ENCODE measurements around the gene KCNK6.

KCNK6 gene

GRCh38 chr19:38280030-38280921 lies 39.4 kb upstream of the KCNK6 start:
- TF ChIP-seq SPI1 (IDR thresholded peaks at IDR 0.05; ENCODE audit: low read depth, low read length) (no peak), POU2F2 (IDR thresholded peaks at IDR 0.05; ENCODE audit: low read depth, low read length) (no peak), POLR2AphosphoS5 (IDR thresholded peaks at IDR 0.05; ENCODE audit: low read depth, low read length) (no peak), PAX5 (IDR thresholded peaks at IDR 0.05; ENCODE audit: insufficient read depth, low read length, severe bottlenecking) (no peak), POLR2A (IDR thresholded peaks at IDR 0.05; ENCODE audit: low read depth, low read length) (no peak), TAF1 (IDR thresholded peaks at IDR 0.05; ENCODE audit: low read depth, low read length) (no peak)
- DNase-seq (ENCODE audit: insufficient read length, low spot score) = no peak
- FAIRE-seq = no peak

- TF ChIP-seq POU2F2 (IDR thresholded peaks at IDR 0.05; ENCODE audit: low read depth, low read length) = no peak
- no peak for TF ChIP-seq POLR2AphosphoS5 (IDR thresholded peaks at IDR 0.05; ENCODE audit: low read depth, low read length)
- TF ChIP-seq POLR2A (IDR thresholded peaks at IDR 0.05; ENCODE audit: low read depth, low read length) = no peak
- no peak for TF ChIP-seq TAF1 (IDR thresholded peaks at IDR 0.05; ENCODE audit: low read depth, low read length)
- no peak for TF ChIP-seq PAX5 (IDR thresholded peaks at IDR 0.05; ENCODE audit: insufficient read depth, low read length, severe bottlenecking)
- no peak for TF ChIP-seq SPI1 (IDR thresholded peaks at IDR 0.05; ENCODE audit: low read depth, low read length)
- DNase-seq (ENCODE audit: insufficient read length, low spot score) (no peak), FAIRE-seq (no peak)
Measured at GRCh38 chr19:38281811-38282566, 37.7 kb upstream of the KCNK6 start.

- FAIRE-seq (no peak), DNase-seq (ENCODE audit: insufficient read length, low spot score) (no peak)
- TF ChIP-seq SPI1 (IDR thresholded peaks at IDR 0.05; ENCODE audit: low read depth, low read length) (no peak), PAX5 (IDR thresholded peaks at IDR 0.05; ENCODE audit: insufficient read depth, low read length, severe bottlenecking) (no peak), POLR2AphosphoS5 (IDR thresholded peaks at IDR 0.05; ENCODE audit: low read depth, low read length) (no peak), POLR2A (IDR thresholded peaks at IDR 0.05; ENCODE audit: low read depth, low read length) (no peak), POU2F2 (IDR thresholded peaks at IDR 0.05; ENCODE audit: low read depth, low read length) (no peak), TAF1 (IDR thresholded peaks at IDR 0.05; ENCODE audit: low read depth, low read length) (no peak)
Measured at GRCh38 chr19:38283271-38283670, 36.4 kb upstream of the KCNK6 start.

DNA sequence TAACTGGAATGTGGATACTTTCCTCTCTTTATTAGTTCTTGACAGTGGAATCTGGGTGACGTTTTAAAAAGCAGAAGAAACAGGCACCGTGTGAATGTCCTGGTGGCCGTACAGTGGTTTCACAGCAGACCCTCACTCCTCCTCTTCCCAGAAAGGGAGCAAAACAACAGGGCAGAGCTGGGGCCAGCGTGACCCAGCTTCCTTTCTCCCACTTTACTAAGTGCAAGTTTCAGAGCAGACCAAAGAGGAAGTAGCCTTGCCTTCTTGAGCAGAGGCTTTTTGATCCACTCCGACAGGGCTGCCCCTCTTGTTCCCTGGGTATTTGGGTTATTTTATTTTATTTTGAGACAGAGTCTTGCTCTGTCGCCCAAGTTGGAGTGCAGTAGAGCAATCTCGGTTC lies 35.2 kb upstream of the KCNK6 start:
- DNase-seq (ENCODE audit: insufficient read length, low spot score) (no peak), FAIRE-seq (peak; percentile 84)
- peak; percentile 65 for TF ChIP-seq SPI1 (IDR thresholded peaks at IDR 0.05; ENCODE audit: low read depth, low read length)
- TF ChIP-seq TAF1 (IDR thresholded peaks at IDR 0.05; ENCODE audit: low read depth, low read length) = no peak
- no peak for TF ChIP-seq PAX5 (IDR thresholded peaks at IDR 0.05; ENCODE audit: insufficient read depth, low read length, severe bottlenecking)

GRCh38 chr19:38285567-38285966 lies 34.1 kb upstream of the KCNK6 start:
- TF ChIP-seq SPI1 (IDR thresholded peaks at IDR 0.05; ENCODE audit: low read depth, low read length) = no peak
- no peak for TF ChIP-seq POU2F2 (IDR thresholded peaks at IDR 0.05; ENCODE audit: low read depth, low read length)
- no peak for TF ChIP-seq POLR2AphosphoS5 (IDR thresholded peaks at IDR 0.05; ENCODE audit: low read depth, low read length)
- TF ChIP-seq POLR2A (IDR thresholded peaks at IDR 0.05; ENCODE audit: low read depth, low read length) = no peak
- no peak for TF ChIP-seq TAF1 (IDR thresholded peaks at IDR 0.05; ENCODE audit: low read depth, low read length)
- no peak for TF ChIP-seq PAX5 (IDR thresholded peaks at IDR 0.05; ENCODE audit: insufficient read depth, low read length, severe bottlenecking)
- DNase-seq (ENCODE audit: insufficient read length, low spot score) = no peak
- FAIRE-seq = no peak

DNA sequence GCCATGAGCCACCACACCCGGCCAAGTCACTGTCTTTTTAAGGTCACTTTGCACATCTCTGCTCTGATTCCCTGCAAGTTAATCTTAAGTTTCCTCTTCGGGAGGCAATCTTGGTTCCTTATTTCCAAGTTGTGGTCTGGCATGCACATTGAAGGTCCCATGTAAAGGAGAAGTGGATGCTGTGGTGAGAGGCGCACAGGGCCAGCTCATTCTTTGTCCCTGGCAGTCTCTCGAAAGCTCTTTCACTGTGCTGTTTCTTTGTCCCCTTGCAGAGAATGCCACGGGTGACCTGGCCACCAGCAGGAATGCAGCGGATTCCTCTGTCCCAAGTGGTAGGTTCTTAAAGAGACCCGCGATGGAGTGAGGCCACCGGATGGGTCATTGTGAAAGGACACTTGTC lies 32.0 kb upstream of the KCNK6 start:
- no peak for DNase-seq (ENCODE audit: insufficient read length, low spot score)
- no peak for FAIRE-seq

DNA sequence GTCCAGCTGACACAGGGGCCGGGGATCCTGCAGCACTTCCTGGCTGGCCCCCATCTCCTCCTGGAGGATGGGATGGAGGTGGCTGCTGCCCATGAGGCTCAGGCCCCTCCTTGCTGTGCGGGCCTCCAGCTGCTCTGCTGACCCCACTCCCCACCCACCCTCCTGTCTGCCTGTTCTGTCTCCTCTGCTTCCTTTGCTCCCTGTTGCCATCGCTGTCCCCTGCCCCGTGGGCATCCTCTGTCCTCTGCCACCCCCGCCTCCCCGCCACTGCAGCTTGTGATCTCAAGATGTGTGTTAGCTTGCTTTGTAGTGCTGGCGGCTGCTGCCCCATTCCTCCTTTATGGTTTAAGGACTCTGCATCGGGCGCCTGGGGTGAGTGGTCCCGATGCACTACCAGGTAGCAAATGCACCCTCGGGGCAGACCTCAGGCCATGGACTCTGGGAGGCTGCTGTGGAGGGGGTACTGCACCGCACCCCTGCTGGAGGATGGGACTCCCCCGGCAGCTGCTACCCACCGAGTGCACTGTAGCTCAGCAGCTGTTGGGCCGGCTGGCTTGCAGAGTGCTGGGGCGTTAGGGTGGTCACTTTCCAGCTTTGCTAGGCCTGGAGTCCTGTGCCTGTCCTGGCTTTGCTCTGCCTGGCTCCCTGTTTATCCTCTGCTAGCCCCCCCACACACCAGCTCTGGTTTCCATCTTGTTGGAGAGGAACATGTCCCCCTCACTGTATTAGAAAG lies 31.4 kb upstream of the KCNK6 start:
- DNase-seq (ENCODE audit: insufficient read length, low spot score) (no peak), FAIRE-seq (no peak)
- TF ChIP-seq POU2F2 (IDR thresholded peaks at IDR 0.05; ENCODE audit: low read depth, low read length) (no peak), PAX5 (IDR thresholded peaks at IDR 0.05; ENCODE audit: insufficient read depth, low read length, severe bottlenecking) (no peak), POLR2A (IDR thresholded peaks at IDR 0.05; ENCODE audit: low read depth, low read length) (no peak), POLR2AphosphoS5 (IDR thresholded peaks at IDR 0.05; ENCODE audit: low read depth, low read length) (no peak), TAF1 (IDR thresholded peaks at IDR 0.05; ENCODE audit: low read depth, low read length) (no peak), SPI1 (IDR thresholded peaks at IDR 0.05; ENCODE audit: low read depth, low read length) (no peak)

More for the DNA sequence above, 32.0 kb upstream of the KCNK6 start:
- TF ChIP-seq SPI1 (IDR thresholded peaks at IDR 0.05; ENCODE audit: low read depth, low read length) = no peak

DNA sequence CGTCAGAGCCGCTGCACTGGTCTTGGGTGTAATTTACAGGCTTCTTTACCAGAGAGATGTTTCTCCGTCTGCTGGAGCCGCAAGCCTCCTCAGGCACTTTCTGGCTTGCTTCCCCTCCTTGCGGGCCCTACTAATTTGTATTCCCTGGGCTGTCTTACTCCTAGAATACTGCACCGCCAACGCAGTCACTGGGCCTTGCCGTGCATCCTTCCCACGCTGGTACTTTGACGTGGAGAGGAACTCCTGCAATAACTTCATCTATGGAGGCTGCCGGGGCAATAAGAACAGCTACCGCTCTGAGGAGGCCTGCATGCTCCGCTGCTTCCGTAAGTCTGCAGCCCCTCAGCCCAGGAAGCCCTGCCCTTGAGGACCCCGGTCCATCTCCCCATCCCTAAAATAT lies 29.7 kb upstream of the KCNK6 start:
- TF ChIP-seq POLR2AphosphoS5 (IDR thresholded peaks at IDR 0.05; ENCODE audit: low read depth, low read length) (no peak), POLR2A (IDR thresholded peaks at IDR 0.05; ENCODE audit: low read depth, low read length) (no peak), POU2F2 (IDR thresholded peaks at IDR 0.05; ENCODE audit: low read depth, low read length) (no peak), SPI1 (IDR thresholded peaks at IDR 0.05; ENCODE audit: low read depth, low read length) (no peak), PAX5 (IDR thresholded peaks at IDR 0.05; ENCODE audit: insufficient read depth, low read length, severe bottlenecking) (no peak), TAF1 (IDR thresholded peaks at IDR 0.05; ENCODE audit: low read depth, low read length) (no peak)
- DNase-seq (ENCODE audit: insufficient read length, low spot score) (no peak), FAIRE-seq (no peak)

GRCh38 chr19:38290631-38291147 lies 29.0 kb upstream of the KCNK6 start:
- TF ChIP-seq TAF1 (IDR thresholded peaks at IDR 0.05; ENCODE audit: low read depth, low read length) (no peak), POU2F2 (IDR thresholded peaks at IDR 0.05; ENCODE audit: low read depth, low read length) (no peak), PAX5 (IDR thresholded peaks at IDR 0.05; ENCODE audit: insufficient read depth, low read length, severe bottlenecking) (no peak), POLR2A (IDR thresholded peaks at IDR 0.05; ENCODE audit: low read depth, low read length) (no peak), POLR2AphosphoS5 (IDR thresholded peaks at IDR 0.05; ENCODE audit: low read depth, low read length) (no peak), SPI1 (IDR thresholded peaks at IDR 0.05; ENCODE audit: low read depth, low read length) (no peak)
- no peak for DNase-seq (ENCODE audit: insufficient read length, low spot score)
- FAIRE-seq = no peak

Data from GM12891 (cell line).